ENCODE results near the gene EFCAB12.
"Not testable (repeated sequence)": the region's sequence is repeated elsewhere in the genome, so short reads cannot be mapped to it uniquely, and the experiment has no call there.

Gene EFCAB12

GRCh38 chr3:129404130-129404529 lies 24.3 kb downstream of the EFCAB12 start:
- no peak overlapping the region for H3K4me3 ChIP-seq (ENCODE audit: low read depth in 1 of 2, low read length in 2 of 2)
- H3K27me3 ChIP-seq (ENCODE audit: low read depth, low read length), result no peaks in the 10 kb centered on the region
- H3K4me1 ChIP-seq (ENCODE audit: control insufficient read depth in 1 of 2, insufficient read depth in 2 of 2, low read length in 2 of 2), result no peaks in the 10 kb centered on the region
- no peak overlapping the region for H3K27ac ChIP-seq (ENCODE audit: low read length)
- no peaks in the 10 kb centered on the region for H3K36me3 ChIP-seq (ENCODE audit: control insufficient read depth in 1 of 2, insufficient read depth in 2 of 2, low read length in 2 of 2)
- no peaks in the 10 kb centered on the region for H3K9me3 ChIP-seq (ENCODE audit: control insufficient read depth in 1 of 2, low read length in 2 of 2)

GRCh38 chr3:129403450-129403849 lies 25.0 kb downstream of the EFCAB12 start:
- no peaks in the 10 kb centered on the region for H3K9me3 ChIP-seq (ENCODE audit: control insufficient read depth in 1 of 2, low read length in 2 of 2)
- peaks cover under 1 to 3% of the 10 kb centered on the region in 2 donors for H3K4me1 ChIP-seq (ENCODE audit: control insufficient read depth in 1 of 2, insufficient read depth in 2 of 2, low read length in 2 of 2)
- no peaks in the 10 kb centered on the region for H3K36me3 ChIP-seq (ENCODE audit: control insufficient read depth in 1 of 2, insufficient read depth in 2 of 2, low read length in 2 of 2)
- H3K27me3 ChIP-seq (ENCODE audit: low read depth, low read length), result no peaks in the 10 kb centered on the region
- no peak overlapping the region for H3K27ac ChIP-seq (ENCODE audit: low read length)
- no peak overlapping the region for H3K4me3 ChIP-seq (ENCODE audit: low read depth in 1 of 2, low read length in 2 of 2)

GRCh38 chr3:129402616-129403015 lies 25.8 kb downstream of the EFCAB12 start:
- Histone ChIP-seq H3K4me3 (ENCODE audit: low read depth in 1 of 2, low read length in 2 of 2) (no peak overlapping the region), H3K9me3 (ENCODE audit: control insufficient read depth in 1 of 2, low read length in 2 of 2) (no peaks in the 10 kb centered on the region), H3K4me1 (ENCODE audit: control insufficient read depth in 1 of 2, insufficient read depth in 2 of 2, low read length in 2 of 2) (peaks cover 5 to 11% of the 10 kb centered on the region in 2 donors), H3K36me3 (ENCODE audit: control insufficient read depth in 1 of 2, insufficient read depth in 2 of 2, low read length in 2 of 2) (no peaks in the 10 kb centered on the region), H3K27me3 (ENCODE audit: low read depth, low read length) (no peaks in the 10 kb centered on the region), H3K27ac (ENCODE audit: low read length) (no peak overlapping the region)

- peaks cover 5 to 14% of the 10 kb centered on the region in 2 donors for H3K4me1 ChIP-seq (ENCODE audit: control insufficient read depth in 1 of 2, insufficient read depth in 2 of 2, low read length in 2 of 2)
- H3K36me3 ChIP-seq (ENCODE audit: control insufficient read depth in 1 of 2, insufficient read depth in 2 of 2, low read length in 2 of 2), result no peaks in the 10 kb centered on the region
- no peaks in the 10 kb centered on the region for H3K27me3 ChIP-seq (ENCODE audit: low read depth, low read length)
- H3K27ac ChIP-seq (ENCODE audit: low read length), result no peak overlapping the region
- no peaks in the 10 kb centered on the region for H3K9me3 ChIP-seq (ENCODE audit: control insufficient read depth in 1 of 2, low read length in 2 of 2)
- no peak overlapping the region for H3K4me3 ChIP-seq (ENCODE audit: low read depth in 1 of 2, low read length in 2 of 2)
Observed at GRCh38 chr3:129402210-129402609, 26.2 kb downstream of the EFCAB12 start.

- peaks cover 5 to 14% of the 10 kb centered on the region in 2 donors for H3K4me1 ChIP-seq (ENCODE audit: control insufficient read depth in 1 of 2, insufficient read depth in 2 of 2, low read length in 2 of 2)
- H3K27me3 ChIP-seq (ENCODE audit: low read depth, low read length), result no peaks in the 10 kb centered on the region
- H3K36me3 ChIP-seq (ENCODE audit: control insufficient read depth in 1 of 2, insufficient read depth in 2 of 2, low read length in 2 of 2), result peaks cover 0 to 7% of the 10 kb centered on the region in 2 donors
- peak overlapping the region; percentile 98 for H3K27ac ChIP-seq (ENCODE audit: low read length)
- peak overlapping the region; percentile 80 to 92 for H3K4me3 ChIP-seq (ENCODE audit: low read depth in 1 of 2, low read length in 2 of 2)
- H3K9me3 ChIP-seq (ENCODE audit: control insufficient read depth in 1 of 2, low read length in 2 of 2), result no peaks in the 10 kb centered on the region
Observed at GRCh38 chr3:129399895-129400357, 28.5 kb downstream of the EFCAB12 start.

GRCh38 chr3:129399145-129399894 lies 29.1 kb downstream of the EFCAB12 start:
- Histone ChIP-seq H3K27ac (ENCODE audit: low read length) (peak overlapping the region; percentile 98), H3K27me3 (ENCODE audit: low read depth, low read length) (no peaks in the 10 kb centered on the region), H3K9me3 (ENCODE audit: control insufficient read depth in 1 of 2, low read length in 2 of 2) (no peaks in the 10 kb centered on the region), H3K36me3 (ENCODE audit: control insufficient read depth in 1 of 2, insufficient read depth in 2 of 2, low read length in 2 of 2) (peaks cover 0 to 7% of the 10 kb centered on the region in 2 donors), H3K4me3 (ENCODE audit: low read depth in 1 of 2, low read length in 2 of 2) (peak overlapping the region; percentile 80 to 92), H3K4me1 (ENCODE audit: control insufficient read depth in 1 of 2, insufficient read depth in 2 of 2, low read length in 2 of 2) (peaks cover 5 to 14% of the 10 kb centered on the region in 2 donors)

- H3K27ac ChIP-seq (ENCODE audit: low read length), result peak overlapping the region; percentile 98
- H3K36me3 ChIP-seq (ENCODE audit: control insufficient read depth in 1 of 2, insufficient read depth in 2 of 2, low read length in 2 of 2), result peaks cover 0 to 7% of the 10 kb centered on the region in 2 donors
- H3K9me3 ChIP-seq (ENCODE audit: control insufficient read depth in 1 of 2, low read length in 2 of 2), result no peaks in the 10 kb centered on the region
- H3K4me3 ChIP-seq (ENCODE audit: low read depth in 1 of 2, low read length in 2 of 2), result peak overlapping the region; percentile 80 to 92
- no peaks in the 10 kb centered on the region for H3K27me3 ChIP-seq (ENCODE audit: low read depth, low read length)
- H3K4me1 ChIP-seq (ENCODE audit: control insufficient read depth in 1 of 2, insufficient read depth in 2 of 2, low read length in 2 of 2), result peaks cover 5 to 14% of the 10 kb centered on the region in 2 donors
Observed at GRCh38 chr3:129398803-129399144, 29.7 kb downstream of the EFCAB12 start.

GRCh38 chr3:129393760-129394564 lies 34.5 kb downstream of the EFCAB12 start:
- H3K36me3 ChIP-seq (ENCODE audit: control insufficient read depth in 1 of 2, insufficient read depth in 2 of 2, low read length in 2 of 2), result peaks cover 18 to 46% of the 10 kb centered on the region in 2 donors
- H3K27ac ChIP-seq (ENCODE audit: low read length); H3K27me3 ChIP-seq (ENCODE audit: low read depth, low read length); H3K4me3 ChIP-seq (ENCODE audit: low read depth in 1 of 2, low read length in 2 of 2); H3K9me3 ChIP-seq (ENCODE audit: control insufficient read depth in 1 of 2, low read length in 2 of 2): not testable (repeated sequence)
- H3K4me1 ChIP-seq (ENCODE audit: control insufficient read depth in 1 of 2, insufficient read depth in 2 of 2, low read length in 2 of 2), result peaks cover 5 to 18% of the 10 kb centered on the region in 2 donors

- peaks cover 18 to 46% of the 10 kb centered on the region in 2 donors for H3K36me3 ChIP-seq (ENCODE audit: control insufficient read depth in 1 of 2, insufficient read depth in 2 of 2, low read length in 2 of 2)
- peaks cover 3 to 13% of the 10 kb centered on the region in 2 donors for H3K4me1 ChIP-seq (ENCODE audit: control insufficient read depth in 1 of 2, insufficient read depth in 2 of 2, low read length in 2 of 2)
- no peak overlapping the region for H3K27ac ChIP-seq (ENCODE audit: low read length)
- no peak overlapping the region for H3K4me3 ChIP-seq (ENCODE audit: low read depth in 1 of 2, low read length in 2 of 2)
- no peaks in the 10 kb centered on the region for H3K27me3 ChIP-seq (ENCODE audit: low read depth, low read length)
- no peaks in the 10 kb centered on the region for H3K9me3 ChIP-seq (ENCODE audit: control insufficient read depth in 1 of 2, low read length in 2 of 2)
Observed at GRCh38 chr3:129393271-129393670, 35.2 kb downstream of the EFCAB12 start.

GRCh38 chr3:129392106-129392887 lies 36.1 kb downstream of the EFCAB12 start:
- not testable (repeated sequence) for H3K27ac ChIP-seq (ENCODE audit: low read length); H3K4me1 ChIP-seq (ENCODE audit: control insufficient read depth in 1 of 2, insufficient read depth in 2 of 2, low read length in 2 of 2); H3K4me3 ChIP-seq (ENCODE audit: low read depth in 1 of 2, low read length in 2 of 2); H3K27me3 ChIP-seq (ENCODE audit: low read depth, low read length); H3K9me3 ChIP-seq (ENCODE audit: control insufficient read depth in 1 of 2, low read length in 2 of 2)
- peaks cover 19 to 53% of the 10 kb centered on the region in 2 donors for H3K36me3 ChIP-seq (ENCODE audit: control insufficient read depth in 1 of 2, insufficient read depth in 2 of 2, low read length in 2 of 2)

GRCh38 chr3:129391583-129391982 lies 36.9 kb downstream of the EFCAB12 start:
- not testable (repeated sequence) for H3K9me3 ChIP-seq (ENCODE audit: control insufficient read depth in 1 of 2, low read length in 2 of 2); H3K27ac ChIP-seq (ENCODE audit: low read length)
- H3K36me3 ChIP-seq (ENCODE audit: control insufficient read depth in 1 of 2, insufficient read depth in 2 of 2, low read length in 2 of 2), result peaks cover 23 to 58% of the 10 kb centered on the region in 2 donors

More at GRCh38 chr3:129391583-129391982, 36.9 kb downstream of the EFCAB12 start:
- H3K4me3 ChIP-seq (ENCODE audit: low read depth in 1 of 2, low read length in 2 of 2); H3K4me1 ChIP-seq (ENCODE audit: control insufficient read depth in 1 of 2, insufficient read depth in 2 of 2, low read length in 2 of 2); H3K27me3 ChIP-seq (ENCODE audit: low read depth, low read length): not testable (repeated sequence)
